HG02798 (cell line): ENCODE data around the gene WASL.
"Not testable (repeated sequence)": the region's sequence is repeated elsewhere in the genome, so short reads cannot be mapped to it uniquely, and the experiment has no call there.

Experiments
- ATAC-seq: cut with Tn5 transposase; IDR thresholded peaks from one replicate; pipeline ENCODE4 v1.9.1; 2021; ENCODE audit warnings: mild to moderate bottlenecking; ENCODE audit not compliant: unreplicated experiment, poor library complexity

Gene WASL

DNA sequence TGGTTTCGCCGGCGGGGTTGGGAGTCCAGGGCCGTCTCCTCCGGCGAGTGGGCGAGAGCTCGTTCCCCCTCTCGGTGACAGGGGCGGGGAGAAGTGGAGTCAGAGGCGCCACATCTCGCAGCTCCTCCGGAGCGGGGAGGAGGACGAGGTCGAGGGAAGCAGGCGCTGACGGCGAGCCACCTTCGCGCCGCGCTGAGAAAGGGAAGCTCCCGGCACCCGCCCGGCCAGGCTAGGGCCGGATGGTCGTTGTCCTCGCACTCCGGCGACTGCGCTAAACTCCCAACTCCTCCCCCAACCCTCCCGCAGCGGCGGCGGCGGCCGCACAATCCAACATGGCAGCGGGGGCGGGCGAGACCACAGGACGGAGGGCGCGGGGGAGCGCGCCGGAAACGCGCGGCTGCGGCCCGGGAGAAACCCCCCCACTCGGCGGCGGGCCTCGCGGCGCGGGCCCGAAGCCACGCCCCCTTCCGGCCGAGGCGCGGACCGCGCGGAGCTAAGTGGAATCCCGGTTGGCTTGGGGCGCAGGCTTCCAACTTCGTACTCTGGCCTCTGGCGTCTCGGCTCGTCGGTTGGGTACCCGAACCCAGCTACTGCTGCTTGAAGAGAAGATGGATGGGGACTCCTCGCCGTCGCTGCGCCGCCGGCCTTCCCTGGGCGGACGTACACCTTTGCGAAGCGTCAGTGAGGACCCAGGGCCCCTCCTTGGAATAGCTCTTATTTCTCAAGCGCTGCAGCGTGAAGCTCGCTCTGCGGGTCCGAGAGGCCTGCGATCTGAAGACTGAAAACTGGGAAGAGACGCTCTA, at the start of gene WASL:
TSS of gene WASL (minus strand) at position 270 of the 803 bp plus-strand sequence. CDS start at position 1, 269 bp downstream.
- peak; percentile 82 for ATAC-seq

- ATAC-seq = peak; percentile 47
Observed at GRCh38 chr7:123797673-123798531, 49.1 kb upstream of the WASL start.

- ATAC-seq = no peak
Observed at GRCh38 chr7:123796568-123796967, 47.8 kb upstream of the WASL start.

DNA sequence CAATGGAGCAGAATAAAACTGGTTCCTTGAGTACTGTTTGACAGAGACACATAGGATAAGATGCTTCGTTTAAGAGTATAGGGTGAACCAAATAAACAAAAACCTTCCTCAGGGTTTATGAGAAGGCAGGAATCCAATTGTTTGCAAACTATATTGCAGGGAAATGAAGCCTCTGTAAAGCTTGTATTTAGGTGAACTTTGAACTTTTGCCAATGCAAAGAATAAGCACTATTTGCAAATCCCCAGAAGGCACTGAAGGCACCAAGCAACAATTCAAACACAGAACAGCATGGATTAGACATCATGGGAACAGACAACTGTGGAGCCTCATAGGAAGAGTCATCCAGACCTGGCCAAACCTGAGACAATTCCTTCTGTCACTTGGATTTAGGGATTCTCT, 47.1 kb upstream of the WASL start:
- ATAC-seq = no peak

GRCh38 chr7:123795116-123795515, 46.3 kb upstream of the WASL start:
- not testable (repeated sequence) for ATAC-seq

DNA sequence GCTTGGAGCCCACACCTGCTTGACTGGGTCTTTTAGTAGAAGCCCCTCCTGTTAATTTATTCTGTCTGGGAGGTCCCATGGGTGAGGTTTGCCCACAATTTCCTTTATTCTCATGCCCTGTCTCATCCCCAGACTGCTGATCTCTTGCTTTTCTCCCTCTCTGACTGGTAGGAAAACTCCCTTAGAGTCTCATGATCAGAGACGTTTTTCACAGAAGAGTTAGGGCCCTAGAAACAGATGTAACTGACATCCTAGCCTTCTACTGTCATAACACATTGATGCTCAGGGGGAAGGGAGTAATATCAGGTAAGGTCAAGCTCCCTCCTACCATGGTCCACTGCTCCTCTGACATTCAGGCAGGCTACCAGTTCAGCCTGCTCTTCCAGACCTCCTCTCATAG, 43.7 kb upstream of the WASL start:
- ATAC-seq = peak; percentile 57

DNA sequence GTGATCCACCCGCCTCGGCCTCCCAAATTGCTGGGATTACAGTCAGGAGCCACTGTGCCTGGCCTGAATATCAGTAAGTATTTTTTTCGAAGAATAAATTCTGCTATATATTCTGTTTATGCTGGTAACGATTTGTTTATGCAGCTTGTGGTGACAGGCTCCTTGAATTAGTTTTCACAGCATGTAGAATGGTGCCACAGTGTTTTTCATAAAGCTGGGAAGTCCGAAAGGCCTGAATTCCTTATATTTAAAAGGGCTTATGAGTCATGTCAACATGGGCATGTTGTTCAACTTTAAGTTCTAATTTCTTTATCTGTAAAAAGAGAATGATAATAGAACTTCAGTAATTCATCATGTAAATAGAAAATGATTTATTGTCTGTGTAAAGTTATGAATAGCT, 42.2 kb upstream of the WASL start:
- no peak for ATAC-seq

- no peak for ATAC-seq
Observed at GRCh38 chr7:123789817-123790216, 41.0 kb upstream of the WASL start.

GRCh38 chr7:123789206-123789784, 40.5 kb upstream of the WASL start:
- ATAC-seq = no peak

DNA sequence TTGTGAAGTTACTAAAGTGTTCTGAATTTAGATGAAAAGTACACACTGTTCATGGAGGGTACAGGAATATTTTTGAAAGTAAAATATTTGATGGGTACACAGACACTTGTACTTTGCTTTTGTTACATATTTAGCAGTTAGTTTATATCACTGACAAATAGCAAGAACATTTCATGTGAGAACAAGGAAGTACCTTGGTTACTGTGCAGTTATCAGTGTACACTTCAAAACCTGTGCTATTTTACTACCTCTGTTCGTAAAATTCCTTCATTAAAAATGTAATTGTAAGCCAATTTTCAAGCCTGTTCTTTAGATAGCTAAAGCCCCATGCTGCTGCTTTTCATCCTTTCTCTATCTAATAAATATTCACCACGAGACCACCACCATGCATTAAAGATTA, 39.8 kb upstream of the WASL start:
- ATAC-seq = no peak

- no peak for ATAC-seq
Observed at GRCh38 chr7:123787220-123788007, 38.6 kb upstream of the WASL start.

DNA sequence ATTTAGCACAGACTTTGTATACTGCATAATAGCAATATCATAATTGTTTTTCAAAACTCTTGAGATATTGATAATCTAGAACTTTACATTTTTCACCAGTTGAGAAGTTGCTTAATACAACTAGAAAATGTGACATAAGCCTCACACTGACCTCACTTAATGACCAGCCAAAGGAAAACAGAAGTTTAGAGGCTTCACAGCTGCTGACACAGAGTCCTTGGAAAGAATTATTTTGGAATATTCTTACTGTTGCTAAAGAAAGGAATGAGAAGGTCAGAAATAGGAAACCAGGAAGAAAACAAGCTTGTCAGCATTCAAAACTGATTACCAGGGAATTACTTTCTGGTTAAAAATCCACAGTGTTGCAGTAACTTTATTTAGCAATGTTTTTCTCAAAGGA, 35.5 kb upstream of the WASL start:
- ATAC-seq = no peak

- ATAC-seq = no peak
Observed at GRCh38 chr7:123783820-123784219, 35.0 kb upstream of the WASL start.

DNA sequence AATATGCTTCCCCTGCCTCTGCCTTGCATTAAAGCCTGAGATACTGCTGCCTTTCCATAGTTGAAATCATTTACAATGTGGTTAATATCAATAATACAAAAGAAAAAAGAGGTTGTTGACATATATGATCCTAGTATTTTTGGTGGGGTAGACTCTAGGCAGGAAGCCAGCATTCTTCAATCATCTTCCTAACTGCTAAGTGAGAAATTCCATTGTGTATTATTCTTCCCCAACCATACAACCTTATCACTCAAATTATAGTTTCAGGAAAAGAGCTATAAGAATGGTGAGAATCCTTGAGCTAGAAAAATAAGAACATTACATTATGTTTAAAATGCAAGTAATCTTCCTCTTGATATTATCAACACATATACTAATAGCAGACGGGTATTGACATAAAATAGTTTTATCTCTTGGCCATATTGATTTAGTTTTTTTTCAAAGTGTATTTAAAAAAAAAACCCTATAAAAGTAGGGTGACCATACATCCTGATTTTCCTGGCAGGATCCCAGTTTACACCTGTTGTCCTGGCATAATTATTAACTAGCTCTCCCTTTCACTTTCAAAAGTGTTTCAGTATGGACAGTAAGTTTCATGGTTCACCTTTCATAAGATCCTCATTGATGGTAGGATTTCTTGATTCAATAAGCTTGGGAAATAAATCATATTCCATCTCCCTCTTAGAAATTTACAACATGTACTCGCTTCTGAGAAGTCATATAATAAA, 33.4 kb upstream of the WASL start:
- no peak for ATAC-seq

DNA sequence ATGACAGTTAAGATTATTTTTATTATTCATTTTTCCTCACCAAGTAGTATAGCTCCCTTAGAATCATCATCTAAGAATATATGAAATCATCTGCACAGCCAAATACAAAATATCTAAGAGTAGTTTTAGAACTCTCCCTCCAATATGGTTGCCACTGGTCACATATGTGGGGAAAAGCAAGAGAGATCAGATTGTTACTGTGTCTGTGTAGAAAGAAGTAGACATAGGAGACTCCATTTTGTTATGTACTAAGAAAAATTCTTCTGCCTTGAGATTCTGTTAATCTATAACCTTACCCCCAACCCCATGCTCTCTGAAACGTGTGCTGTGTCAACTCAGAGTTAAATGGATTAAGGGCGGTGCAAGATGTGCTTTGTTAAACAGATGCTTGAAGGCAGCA, 31.7 kb upstream of the WASL start:
- ATAC-seq = not testable (repeated sequence)

GRCh38 chr7:123774496-123774895, 25.7 kb upstream of the WASL start:
- no peak for ATAC-seq

- no peak for ATAC-seq
Observed at GRCh38 chr7:123773481-123773880, 24.7 kb upstream of the WASL start.

- no peak for ATAC-seq
Observed at GRCh38 chr7:123772652-123773051, 23.8 kb upstream of the WASL start.

DNA sequence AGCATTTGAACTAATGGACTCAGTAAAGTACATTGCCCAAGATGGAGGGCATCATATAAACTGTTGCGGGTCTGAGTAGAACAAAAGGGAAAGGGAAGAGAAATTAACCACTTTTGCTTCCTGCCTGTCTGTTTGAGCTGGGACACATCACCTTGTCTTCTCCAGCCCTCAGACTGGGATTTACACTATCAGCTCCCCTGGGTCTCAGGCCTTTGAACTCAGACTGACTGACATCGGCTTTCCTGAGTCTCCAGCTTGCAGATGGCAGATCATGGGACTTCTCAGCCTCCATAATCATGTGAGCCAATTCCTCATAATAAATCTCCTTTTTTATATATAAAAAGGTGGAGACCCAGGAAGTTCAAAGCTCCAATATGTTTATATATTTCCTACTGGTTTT, 23.0 kb upstream of the WASL start:
- no peak for ATAC-seq

DNA sequence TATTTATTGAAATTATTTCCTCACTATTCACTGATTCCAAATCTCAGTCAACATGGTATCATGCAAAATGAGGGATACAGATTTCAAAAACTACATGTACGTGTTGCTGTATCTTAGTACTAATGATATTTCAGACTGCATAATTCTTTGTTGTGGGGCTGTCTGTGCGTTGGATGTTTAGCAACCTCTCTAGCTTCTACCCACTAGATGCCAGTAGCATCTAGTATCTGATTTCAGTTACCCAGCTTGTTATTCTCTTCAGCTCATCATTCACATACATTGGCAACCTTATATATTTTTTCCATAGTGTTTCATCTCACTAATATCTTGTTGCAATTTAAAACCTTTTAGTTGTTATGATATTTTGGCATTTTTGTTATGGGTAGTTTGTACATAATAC, 22.5 kb upstream of the WASL start:
- ATAC-seq = no peak
